Smooth muscle cell (in vitro differentiated cells): ENCODE results near the gene SLC37A1. TPM values are rescaled to one million over a fixed set of nuclear protein-coding genes. Genes with fewer than 3 reads are reported as not detected.

ENCODE experiments used
- DNase-seq: peaks from one replicate; lab custom pipeline; 2025; ENCODE audit not compliant: unreplicated experiment; lab: John Stamatoyannopoulos, UW
- H2AFZ ChIP-seq: fragments of 200-600 bp; sonication (generic); 2 replicates; pipeline ENCODE4 v1.6.0; 2016; ENCODE audit warnings: antibody characterized with exemption, low read depth, mild to moderate bottlenecking
- H3F3A ChIP-seq: fragments of 200-600 bp; sonication (generic); 2 replicates; pipeline ENCODE4 v1.6.0; 2017; ENCODE audit warnings: antibody characterized with exemption, low read depth
- H3K27ac ChIP-seq: fragments of 200-600 bp; sonication (generic); 2 replicates; pipeline ENCODE4 v1.5.1; 2016; ENCODE audit warnings: low read depth, mild to moderate bottlenecking
- H3K27me3 ChIP-seq: fragments of 200-600 bp; sonication (generic); 2 replicates; pipeline ENCODE4 v1.6.1; 2016; ENCODE audit warnings: low read depth, mild to moderate bottlenecking
- H3K36me3 ChIP-seq: fragments of 200-600 bp; sonication (generic); 2 replicates; pipeline ENCODE4 v1.5.1; 2016; ENCODE audit warnings: low read depth
- H3K4me1 ChIP-seq: fragments of 200-600 bp; sonication (generic); 2 replicates; pipeline ENCODE4 v1.5.1; 2016; ENCODE audit warnings: low read depth
- H3K4me2 ChIP-seq: fragments of 200-600 bp; sonication (generic); 2 replicates; pipeline ENCODE4 v1.6.0; 2016; ENCODE audit warnings: mild to moderate bottlenecking
- H3K4me3 ChIP-seq: fragments of 200-600 bp; sonication (generic); 2 replicates; pipeline ENCODE4 v1.5.1; 2016; ENCODE audit warnings: mild to moderate bottlenecking
- H3K79me2 ChIP-seq: fragments of 200-600 bp; sonication (generic); 2 replicates; pipeline ENCODE4 v1.6.0; 2016; ENCODE audit warnings: low read depth, mild to moderate bottlenecking
- H3K9ac ChIP-seq: fragments of 200-600 bp; sonication (generic); 2 replicates; pipeline ENCODE4 v1.6.0; 2016; ENCODE audit warnings: low read depth
- H3K9me3 ChIP-seq: fragments of 200-600 bp; sonication (generic); replicated peaks from 2 replicates; pipeline ENCODE4 v1.5.1; 2016; ENCODE audit warnings: low read depth
- H4K20me1 ChIP-seq: fragments of 200-600 bp; sonication (generic); 2 replicates; pipeline ENCODE4 v1.6.0; 2016; ENCODE audit warnings: low read depth
- WGBS: methylation state at CpG from one replicate; pipeline ENCODE4 v1.1.7; 2016; ENCODE audit warnings: low lambda C conversion rate; 5-methylcytosine and 5-hydroxymethylcytosine counted together
- polyA plus RNA-seq: library from polyadenylated mRNA; unstranded; fragments of >200 nt; fragmentation: Nextera tagmentation; extraction: Ambion mirVana; gene quantifications from 2 replicates; pipeline ENCODE4 v1.2.1, GENCODE V29; 2016
- total RNA-seq: library from RNA; depleted of rRNA; stranded (reverse); fragments of >200 nt; gene quantifications from 2 replicates; pipeline ENCODE4 v1.2.3, GENCODE V29; 2014
- TF ChIP-seq, protein P1 (sequence below): fragments of 200-600 bp; sonication (generic); IDR thresholded peaks from 2 replicates; pipeline ENCODE4 v1.5.1; 2017; ENCODE audit warnings: borderline replicate concordance, mild to moderate bottlenecking, antibody characterized with exemption; ENCODE audit not compliant: insufficient read depth, poor library complexity, severe bottlenecking

Gene SLC37A1
- total and polyA plus RNA-seq, 2 experiments from 2014 or later: 15.0 to 18.0 TPM

DNA sequence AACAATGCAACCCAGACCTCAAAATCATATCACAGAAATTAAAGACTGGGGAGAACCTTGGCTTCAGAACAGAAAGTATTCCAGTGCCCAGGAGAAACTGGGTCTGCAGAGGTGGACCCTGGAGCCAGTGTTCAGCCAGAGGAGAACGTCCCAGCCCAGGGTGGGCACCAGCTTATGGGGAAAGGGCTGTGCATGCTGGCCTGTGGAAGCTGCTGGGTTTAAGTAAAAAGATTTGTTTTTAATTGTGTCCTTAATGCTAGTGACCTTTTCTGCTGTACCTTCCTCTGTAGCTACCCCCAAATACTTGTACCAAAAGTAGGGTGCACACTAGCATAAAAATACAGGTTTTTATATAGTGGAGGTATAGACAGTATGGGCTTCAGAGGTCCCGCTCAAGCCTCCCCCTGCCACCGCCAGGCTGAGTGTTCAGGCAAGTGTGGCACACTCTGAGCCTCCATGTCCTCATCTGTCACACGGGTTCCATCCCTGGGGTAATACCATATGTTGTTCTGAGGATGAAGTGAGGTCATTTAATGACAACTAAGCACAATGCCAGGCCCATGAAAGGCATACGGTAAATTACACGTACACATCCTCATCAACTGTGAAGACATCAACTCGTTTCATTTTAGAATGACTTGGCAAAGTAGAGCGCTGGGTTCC is 47.0 kb downstream of the SLC37A1 start:
- Histone ChIP-seq H4K20me1 (no peaks in the 10 kb centered on the region), H3K36me3 (no peaks in the 10 kb centered on the region), H3K4me3 (no peak overlapping the region), H3F3A (no peaks in the 10 kb centered on the region), H3K9ac (no peak overlapping the region), H3K27ac (no peak overlapping the region), H3K9me3 (no peaks in the 10 kb centered on the region), H3K27me3 (no peaks in the 10 kb centered on the region), H3K4me2 (no peak overlapping the region), H3K4me1 (no peaks in the 10 kb centered on the region), H3K79me2 (no peaks in the 10 kb centered on the region), H2AFZ (no peak overlapping the region)
- 95% methylated on average over 8 of the region's 8 CpGs for WGBS
- TF ChIP-seq, protein P1, sequence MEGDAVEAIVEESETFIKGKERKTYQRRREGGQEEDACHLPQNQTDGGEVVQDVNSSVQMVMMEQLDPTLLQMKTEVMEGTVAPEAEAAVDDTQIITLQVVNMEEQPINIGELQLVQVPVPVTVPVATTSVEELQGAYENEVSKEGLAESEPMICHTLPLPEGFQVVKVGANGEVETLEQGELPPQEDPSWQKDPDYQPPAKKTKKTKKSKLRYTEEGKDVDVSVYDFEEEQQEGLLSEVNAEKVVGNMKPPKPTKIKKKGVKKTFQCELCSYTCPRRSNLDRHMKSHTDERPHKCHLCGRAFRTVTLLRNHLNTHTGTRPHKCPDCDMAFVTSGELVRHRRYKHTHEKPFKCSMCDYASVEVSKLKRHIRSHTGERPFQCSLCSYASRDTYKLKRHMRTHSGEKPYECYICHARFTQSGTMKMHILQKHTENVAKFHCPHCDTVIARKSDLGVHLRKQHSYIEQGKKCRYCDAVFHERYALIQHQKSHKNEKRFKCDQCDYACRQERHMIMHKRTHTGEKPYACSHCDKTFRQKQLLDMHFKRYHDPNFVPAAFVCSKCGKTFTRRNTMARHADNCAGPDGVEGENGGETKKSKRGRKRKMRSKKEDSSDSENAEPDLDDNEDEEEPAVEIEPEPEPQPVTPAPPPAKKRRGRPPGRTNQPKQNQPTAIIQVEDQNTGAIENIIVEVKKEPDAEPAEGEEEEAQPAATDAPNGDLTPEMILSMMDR: no peak
- DNase-seq: no peak

DNA sequence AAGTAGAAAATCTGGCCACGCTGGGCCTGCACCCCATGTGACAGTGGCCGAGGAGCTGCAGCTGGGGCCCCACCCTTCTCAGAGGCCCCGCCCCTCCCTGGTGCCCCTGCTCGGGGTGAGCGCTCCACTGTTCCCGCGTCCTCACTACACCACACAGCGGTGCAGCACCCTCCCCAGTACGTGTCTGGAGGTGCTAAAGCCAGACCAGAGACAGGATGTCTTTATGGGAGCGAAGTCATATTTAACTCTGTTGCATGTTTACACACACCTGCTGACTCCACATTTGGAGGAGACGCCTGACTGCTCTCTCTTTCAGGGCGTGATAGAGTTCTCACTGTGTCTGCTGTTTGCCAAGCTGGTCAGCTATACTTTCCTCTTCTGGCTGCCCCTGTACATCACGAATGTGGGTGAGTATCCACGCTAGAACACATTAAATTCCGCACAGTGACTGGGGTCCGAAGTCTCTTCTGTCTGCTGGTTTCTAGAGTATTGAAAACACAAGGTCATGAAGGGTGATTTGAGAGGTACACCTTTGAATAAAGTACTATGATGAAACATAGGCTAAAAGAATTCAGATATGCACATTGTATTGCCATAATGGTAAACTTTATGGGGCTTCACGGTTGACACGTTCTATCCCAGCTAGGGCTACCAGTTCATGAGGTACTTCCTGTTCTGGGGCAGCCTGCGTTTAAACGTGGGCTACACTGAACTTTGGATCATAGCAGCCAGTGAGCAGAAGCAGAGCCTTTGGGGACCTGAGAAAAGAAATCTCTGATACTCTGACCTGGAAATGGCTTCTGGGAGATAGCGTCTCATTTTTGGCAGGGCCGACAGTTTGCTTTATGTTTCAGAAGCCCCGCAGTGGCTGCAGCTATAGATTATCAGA is 48.4 kb downstream of the SLC37A1 start:
- Histone ChIP-seq H3K9ac (no peak overlapping the region), H3K79me2 (no peaks in the 10 kb centered on the region), H3K4me1 (no peaks in the 10 kb centered on the region), H3K27ac (no peak overlapping the region), H4K20me1 (no peaks in the 10 kb centered on the region), H3K27me3 (no peaks in the 10 kb centered on the region), H3F3A (no peaks in the 10 kb centered on the region), H2AFZ (no peak overlapping the region), H3K36me3 (no peaks in the 10 kb centered on the region), H3K9me3 (no peaks in the 10 kb centered on the region), H3K4me3 (no peak overlapping the region), H3K4me2 (no peak overlapping the region)
- TF ChIP-seq, protein P1: no peak
- no peak for DNase-seq
- 86% methylated on average over 23 of the region's 23 CpGs for WGBS

DNA sequence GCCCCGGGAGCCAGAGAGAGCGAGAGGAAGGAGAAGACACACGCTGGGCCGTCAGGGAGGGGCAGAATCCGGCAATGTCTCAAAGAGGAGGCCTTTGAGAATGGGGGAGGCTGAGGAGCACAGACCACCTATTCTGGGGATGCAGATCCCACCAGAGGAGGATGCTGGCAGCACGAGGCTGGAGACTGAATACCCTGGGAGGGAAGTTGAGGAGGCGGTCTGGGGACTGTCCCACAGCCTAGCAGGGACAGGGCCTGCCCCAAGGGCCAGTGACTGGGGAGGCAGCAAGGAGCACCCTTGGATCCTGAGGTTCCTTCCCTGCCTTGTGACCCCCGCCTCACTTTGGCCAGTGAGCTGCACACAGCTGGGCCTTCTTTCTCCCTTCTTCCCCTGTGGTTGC is 49.2 kb downstream of the SLC37A1 start:
- Histone ChIP-seq H3K9me3 (no peaks in the 10 kb centered on the region), H3K36me3 (no peaks in the 10 kb centered on the region), H3K79me2 (no peaks in the 10 kb centered on the region), H3K4me3 (no peak overlapping the region), H3K27me3 (no peaks in the 10 kb centered on the region), H2AFZ (no peak overlapping the region), H3K9ac (no peak overlapping the region), H4K20me1 (no peaks in the 10 kb centered on the region), H3F3A (no peaks in the 10 kb centered on the region), H3K27ac (no peak overlapping the region), H3K4me1 (no peaks in the 10 kb centered on the region), H3K4me2 (no peak overlapping the region)
- TF ChIP-seq, protein P1: no peak
- WGBS: 96% methylated on average over 8 of the region's 8 CpGs
- no peak for DNase-seq

DNA sequence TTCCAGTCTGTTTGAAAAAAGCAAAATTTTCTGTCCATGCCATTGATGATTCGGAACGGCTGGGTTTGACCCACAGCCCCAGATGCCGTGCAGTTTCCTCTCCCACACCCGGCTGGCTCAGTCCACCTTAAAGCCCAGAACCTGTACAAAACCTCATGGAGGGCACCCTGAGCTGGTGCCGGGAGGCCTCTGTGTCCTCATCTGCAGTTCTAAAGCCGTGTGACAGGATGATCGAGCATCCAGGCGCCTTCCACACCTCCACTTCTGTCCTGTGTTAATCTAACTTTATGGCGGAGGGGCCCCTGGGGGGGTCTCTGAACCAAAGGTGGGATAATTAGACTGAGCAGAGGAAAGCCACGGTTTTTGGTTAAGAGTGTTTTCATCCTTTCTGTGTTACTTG is 49.6 kb downstream of the SLC37A1 start:
- 95% methylated on average over 10 of the region's 10 CpGs for WGBS
- H3K36me3 ChIP-seq: no peaks in the 10 kb centered on the region
- no peaks in the 10 kb centered on the region for H3K27me3 ChIP-seq
- H2AFZ ChIP-seq: no peak overlapping the region
- no peaks in the 10 kb centered on the region for H3K4me1 ChIP-seq
- no peaks in the 10 kb centered on the region for H3K9me3 ChIP-seq
- H4K20me1 ChIP-seq: no peaks in the 10 kb centered on the region
- no peak overlapping the region for H3K9ac ChIP-seq
- TF ChIP-seq, protein P1: no peak
- H3K79me2 ChIP-seq: no peaks in the 10 kb centered on the region
- no peak overlapping the region for H3K4me3 ChIP-seq
- no peak for DNase-seq
- H3K27ac ChIP-seq: no peak overlapping the region
- no peak overlapping the region for H3K4me2 ChIP-seq
- no peaks in the 10 kb centered on the region for H3F3A ChIP-seq
